HG02610 (cell line): Measurements from ENCODE around the gene EXOC4.
"Not testable (repeated sequence)": the region's sequence is repeated elsewhere in the genome, so short reads cannot be mapped to it uniquely, and the experiment has no call there.

ENCODE experiments used
- ATAC-seq: cut with Tn5 transposase; IDR thresholded peaks from one replicate; pipeline ENCODE4 v1.9.1; 2021; ENCODE audit warnings: mild to moderate bottlenecking, moderate library complexity; ENCODE audit not compliant: unreplicated experiment

The EXOC4 gene

DNA sequence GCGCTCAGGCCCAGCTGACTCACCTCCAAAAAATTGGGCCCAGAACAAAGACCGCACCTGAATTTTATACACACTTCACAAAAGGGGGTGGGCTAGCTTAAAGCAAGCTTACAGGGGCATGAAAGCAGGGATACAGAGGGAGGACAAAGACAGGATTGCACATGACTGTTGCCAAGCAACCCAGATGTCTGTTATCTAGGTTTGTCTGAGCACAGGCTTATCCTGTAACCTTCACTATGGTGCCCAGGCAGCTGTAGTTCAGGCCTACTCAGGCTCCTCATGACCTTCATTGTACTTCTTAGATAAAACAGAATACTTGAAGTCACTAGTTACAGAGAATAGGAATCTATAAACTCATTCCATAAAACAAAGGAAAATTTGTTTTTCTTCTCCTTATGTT is 824.7 kb downstream of the EXOC4 start:
- not testable (repeated sequence) for ATAC-seq

DNA sequence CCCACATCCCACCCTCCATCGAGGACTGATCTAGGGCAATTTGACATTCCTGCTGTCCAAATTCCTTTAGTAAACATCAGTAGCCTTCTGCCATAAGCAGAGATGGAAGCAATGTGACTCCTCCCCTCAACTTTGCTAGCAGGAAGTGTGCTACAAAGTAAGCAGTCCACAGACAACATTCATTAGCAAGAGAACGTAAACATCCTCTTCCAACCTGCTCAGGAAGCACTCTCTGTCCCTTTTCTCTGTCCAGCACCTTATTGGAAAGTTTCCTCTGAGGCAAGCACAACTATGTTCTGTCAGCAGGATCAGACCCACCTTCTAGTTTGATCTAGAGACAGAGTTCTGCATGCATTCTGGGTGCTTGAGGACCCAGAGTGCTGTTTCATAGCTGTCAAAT is 826.1 kb downstream of the EXOC4 start:
- no peak for ATAC-seq

DNA sequence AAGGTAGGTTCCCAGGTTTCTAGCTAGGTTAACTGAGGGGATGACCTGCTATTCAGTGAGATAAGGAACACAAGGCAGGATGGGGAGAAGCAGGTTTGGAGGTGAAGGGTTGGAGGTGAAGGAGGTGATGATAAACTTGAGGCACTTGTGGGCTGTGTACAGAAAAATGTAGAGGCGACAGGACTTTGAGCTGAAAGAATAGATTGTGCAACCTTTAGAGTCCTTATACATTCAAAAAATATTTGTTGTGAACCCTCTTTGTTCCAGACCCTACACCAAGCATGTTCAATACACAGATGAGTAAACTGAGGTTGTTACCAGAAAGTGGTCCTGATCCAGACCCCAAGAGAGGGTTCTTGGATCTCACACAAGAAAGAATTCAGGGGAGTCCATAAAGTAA is 828.8 kb downstream of the EXOC4 start:
- ATAC-seq: no peak

DNA sequence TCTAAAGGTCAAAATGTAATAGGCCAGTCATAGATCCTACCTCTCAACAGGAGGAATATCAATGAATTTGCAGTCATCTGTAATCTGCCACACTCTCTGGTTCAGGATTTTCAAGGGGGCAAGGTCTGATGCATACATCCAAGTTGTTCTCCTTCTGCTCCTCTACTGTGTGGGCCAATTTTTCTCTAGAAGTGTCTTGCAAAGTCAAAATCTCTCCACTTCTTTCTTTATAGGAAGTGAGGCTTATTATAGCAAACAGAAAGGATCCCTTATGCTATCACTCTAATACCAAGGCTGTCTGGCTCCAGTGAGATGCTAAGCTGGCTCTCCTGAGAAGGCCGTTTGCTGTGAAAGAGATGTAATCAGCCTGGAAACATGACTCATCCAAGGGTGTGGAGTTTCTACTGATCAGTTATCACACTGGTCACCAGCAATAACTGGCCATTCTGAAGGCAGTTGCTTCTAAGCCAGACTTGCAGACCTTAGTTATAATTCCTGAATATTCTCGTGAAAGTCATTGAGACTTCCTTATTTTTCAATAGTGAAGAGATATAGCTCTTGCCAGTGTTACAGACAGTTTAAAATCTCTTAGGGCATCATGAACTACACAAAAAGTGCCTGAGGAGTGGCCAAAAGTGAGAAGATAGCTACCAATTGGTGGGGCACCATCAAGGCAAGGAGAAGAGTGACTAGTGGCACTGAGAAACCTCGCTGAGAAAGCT is 831.0 kb downstream of the EXOC4 start:
- ATAC-seq: no peak

DNA sequence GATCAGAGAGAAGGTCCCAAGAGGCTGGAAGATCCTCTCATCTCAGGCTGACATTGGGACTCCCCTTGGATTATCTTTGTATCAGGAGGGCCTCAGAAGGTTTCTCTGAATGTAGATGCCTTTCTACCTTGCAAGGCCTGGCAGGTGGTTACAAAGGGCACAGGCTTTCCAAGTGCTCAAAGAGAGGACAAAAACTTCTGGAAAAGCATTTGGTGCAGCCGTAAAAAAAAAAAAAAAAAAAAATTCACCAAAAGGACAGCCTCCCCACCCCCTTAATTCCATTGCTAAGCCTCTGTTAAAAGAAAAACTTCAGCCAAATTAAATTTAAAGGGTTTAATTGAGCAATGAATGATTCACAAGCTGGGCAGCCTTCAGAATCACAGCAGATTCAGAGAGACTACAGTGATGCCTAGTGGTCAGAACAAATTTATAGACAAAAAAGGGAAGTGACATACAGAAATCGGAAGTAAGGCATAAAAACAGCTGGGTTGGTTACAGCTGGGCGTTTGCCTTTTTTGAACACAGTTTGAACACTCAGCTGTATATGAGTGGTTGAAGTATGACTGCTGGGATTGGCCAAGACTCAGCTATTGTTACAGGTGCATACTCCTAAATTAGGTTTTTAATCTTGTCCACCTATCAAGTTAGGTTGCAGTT is 831.7 kb downstream of the EXOC4 start:
- ATAC-seq: no peak

DNA sequence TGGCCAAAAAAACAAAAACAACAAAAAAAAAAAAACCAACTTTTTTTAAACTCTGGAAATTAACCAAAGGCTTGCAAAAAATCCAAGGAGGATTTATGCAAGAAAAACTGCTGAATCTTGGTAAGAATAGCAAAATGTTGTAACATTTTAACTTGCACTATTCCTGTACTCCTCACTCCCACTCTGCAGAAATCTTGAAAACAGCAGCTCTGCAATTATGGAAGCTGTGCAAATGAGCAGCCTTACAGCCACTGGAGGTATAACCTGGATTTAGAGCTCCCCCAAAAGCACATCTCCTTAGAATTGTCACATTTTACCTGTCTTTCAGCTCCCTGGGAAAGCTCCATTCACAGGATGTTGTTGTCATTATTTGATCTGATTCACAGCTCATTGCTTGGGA is 832.4 kb downstream of the EXOC4 start:
- no peak for ATAC-seq

DNA sequence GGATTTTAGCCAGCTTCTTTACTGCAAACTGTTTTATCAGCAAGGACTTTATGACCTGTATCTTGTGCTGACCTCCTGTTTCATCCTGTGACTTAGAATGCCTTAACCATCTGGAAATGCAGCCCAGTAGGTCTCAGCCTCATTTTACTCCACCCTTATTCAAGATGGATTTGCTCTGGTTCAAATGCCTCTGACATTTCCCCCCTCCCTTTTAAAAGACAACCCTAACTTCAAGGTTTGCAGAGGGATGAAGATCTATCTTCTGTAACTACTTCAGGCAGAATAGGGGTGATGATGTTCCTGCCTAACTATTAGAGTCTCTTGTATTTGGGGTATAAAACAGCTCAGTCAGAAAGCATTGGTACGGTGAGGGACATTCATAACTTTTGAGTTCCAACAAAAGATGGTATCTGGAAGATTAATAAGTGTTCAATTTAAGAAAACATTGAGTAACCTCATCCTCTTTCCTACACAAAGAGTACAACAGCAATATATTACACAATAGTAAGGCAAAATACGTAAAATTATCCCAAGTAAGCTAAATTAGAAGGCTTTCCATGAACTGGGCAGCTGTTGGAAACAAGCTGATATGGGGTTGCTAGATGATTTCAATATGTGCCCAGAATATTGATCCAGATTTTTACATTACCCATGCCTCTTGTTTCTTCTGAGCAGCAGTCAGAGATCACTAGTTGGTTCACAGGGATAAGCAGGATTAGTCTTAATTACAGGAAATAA is 834.3 kb downstream of the EXOC4 start:
- no peak for ATAC-seq

DNA sequence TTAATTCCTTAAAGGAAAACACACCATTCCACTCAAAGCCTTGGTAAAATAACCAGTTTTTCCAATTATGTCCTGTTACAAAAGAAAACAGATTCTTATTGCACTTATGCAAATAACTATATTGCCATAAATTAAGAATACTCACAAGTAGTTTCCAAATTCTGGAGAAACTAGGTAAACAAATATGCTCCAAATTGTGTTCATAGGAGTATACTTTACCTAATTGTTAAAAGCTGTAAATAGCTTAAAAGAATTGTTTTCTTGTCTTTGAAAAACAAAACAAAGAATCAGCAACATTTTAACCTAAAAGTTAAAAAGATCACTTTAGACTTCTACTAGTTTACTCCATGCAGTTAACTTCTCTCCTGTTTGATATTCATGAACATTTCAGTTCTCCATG is 835.3 kb downstream of the EXOC4 start:
- ATAC-seq: no peak

DNA sequence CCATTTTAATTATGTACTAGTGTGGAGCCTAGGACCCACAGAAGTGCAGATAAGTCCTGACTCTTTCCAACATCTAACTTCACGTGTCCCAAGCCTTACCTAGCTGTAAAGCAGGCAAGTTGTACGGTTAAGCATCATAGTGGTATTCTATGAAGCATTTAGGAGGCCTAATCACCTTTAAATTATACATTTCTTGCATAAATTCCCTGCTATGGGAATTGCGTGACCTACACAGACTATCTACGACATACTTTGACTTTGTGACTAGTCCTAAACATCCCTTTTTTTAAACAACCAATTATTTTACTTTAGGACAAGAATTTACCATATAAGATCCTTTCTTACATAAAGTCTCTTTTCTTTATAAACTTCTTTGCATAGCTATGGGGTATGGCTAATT is 836.6 kb downstream of the EXOC4 start:
- no peak for ATAC-seq

DNA sequence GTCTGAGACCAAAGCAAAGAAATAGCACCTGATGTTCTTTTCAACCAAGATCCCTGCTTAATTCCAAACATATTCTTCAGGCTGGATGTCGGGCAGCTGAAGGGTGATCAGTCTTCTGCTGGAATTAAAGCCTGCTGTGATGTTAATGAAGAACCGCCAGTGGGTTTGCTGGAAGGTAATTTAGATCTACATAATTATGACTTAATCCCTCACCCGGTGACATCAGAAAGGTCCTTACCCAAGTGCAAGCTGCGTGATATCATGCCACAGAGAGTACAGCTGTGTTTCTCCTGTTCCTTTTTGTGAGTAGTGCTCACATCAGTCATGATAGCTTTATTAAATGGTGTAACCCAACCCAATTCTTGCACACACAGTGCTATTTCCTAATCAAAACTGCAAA is 845.2 kb downstream of the EXOC4 start:
- no peak for ATAC-seq

DNA sequence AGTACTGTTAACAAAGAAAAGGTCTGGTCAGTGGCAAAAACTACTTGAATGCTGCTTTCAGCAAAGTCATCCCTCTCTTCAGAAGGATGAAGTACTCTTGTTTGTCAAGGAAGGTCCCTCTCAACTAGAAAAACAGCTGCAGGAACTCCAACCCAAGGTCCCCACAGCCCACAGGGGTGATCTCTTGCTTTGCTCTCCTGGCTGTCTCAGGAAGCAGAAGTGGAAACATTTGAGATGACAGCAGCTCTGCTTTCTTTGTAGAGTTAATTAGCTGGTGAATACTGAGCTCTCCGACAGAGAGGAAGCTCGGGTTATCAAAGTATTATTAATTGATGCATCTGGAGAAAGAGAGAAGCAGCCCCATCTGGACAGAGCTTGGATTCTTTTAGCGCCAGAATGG is 848.8 kb downstream of the EXOC4 start:
- no peak for ATAC-seq

DNA sequence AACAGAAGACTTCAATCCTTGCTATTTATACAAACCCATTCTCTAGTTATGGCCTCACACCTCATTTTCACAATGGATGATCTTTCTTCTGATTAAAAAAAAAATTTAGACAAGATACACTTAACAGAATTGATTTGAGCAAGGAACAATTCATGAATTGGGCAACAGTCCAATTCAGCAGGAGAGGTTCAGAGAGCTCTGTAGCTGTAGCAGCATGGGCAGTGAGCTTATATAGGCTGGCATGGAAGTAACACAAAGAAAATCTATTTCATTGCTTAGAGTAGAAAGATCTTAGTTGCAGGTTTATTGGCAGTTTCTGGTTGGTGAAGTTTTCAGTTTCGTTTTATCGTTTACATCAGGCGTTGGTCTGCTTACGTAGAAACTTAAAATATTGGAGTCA is 851.3 kb downstream of the EXOC4 start:
- no peak for ATAC-seq

DNA sequence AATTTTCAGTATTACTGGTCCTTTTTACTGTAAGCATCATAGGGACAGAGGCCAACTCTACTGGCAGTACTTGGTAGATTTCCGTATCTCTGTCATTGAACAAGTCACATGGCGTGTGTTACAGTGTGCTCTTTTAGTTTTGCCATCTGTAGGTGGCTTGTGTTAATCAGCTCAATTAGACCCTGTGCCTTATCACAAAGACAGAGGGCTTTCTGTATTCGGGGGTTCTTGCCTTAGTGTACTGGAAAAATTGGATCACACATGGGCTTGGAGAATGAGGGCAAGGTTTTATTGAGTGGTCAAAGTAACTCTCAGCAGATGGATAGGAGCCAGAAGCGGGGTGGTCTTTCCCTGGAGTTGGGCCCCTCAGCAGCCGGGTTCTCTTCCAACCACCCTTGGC is 853.0 kb downstream of the EXOC4 start:
- no peak for ATAC-seq

DNA sequence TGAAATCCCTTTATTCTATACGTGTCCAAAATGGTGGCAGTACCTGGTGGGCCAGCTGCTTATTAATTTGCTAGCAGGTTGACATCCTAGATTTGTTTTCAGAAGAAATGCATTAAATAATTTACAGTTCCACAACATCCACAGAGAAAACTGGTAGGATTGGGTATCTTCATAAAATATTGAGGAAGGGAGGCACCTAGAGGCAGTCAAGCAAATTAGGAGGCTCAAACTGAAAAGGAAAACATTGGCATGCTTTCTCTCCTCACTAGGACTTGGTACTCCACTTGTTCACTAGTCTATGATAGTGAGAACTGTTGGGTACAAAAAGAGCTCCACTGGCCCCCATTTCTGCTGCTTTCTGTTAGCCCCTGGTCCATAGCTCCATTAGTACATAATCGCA is 855.9 kb downstream of the EXOC4 start:
- no peak for ATAC-seq

DNA sequence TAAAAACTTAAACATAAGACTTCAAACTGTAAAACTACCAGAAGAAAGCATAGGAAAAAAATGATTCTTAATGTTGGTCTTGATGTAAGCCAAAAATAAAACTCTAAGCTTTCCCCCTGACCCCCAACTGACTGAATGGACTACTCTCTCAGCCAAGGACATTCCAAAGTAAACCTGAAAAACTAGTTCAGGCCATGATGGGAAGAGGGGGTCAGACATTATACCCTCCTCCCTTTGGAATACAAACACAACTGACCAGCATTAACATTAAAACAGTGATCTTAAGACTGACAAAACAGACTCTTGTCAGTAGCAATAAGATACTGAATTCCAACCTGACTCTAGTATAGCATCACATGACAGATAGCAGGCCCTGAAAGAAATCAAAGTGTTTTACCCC is 860.8 kb downstream of the EXOC4 start:
- ATAC-seq: no peak

DNA sequence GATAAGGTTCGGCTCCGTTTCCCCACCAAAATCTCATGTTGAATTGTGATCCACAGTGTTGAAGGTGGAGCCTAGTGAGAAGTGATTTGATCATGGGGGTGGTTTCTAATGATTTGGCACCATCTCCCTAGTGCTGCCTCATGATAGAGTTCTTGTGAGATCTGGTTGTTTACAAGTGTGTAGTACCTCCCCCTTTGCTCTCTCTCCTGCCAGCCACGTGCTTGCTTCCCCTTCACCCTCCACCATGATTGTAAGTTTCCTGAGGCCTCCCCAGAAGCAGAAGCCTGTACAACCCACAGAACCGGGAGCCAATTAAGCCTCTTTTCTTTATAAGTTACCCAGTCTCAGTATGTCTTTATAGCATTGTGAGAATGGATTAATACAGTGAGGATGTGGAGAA is 862.1 kb downstream of the EXOC4 start:
- ATAC-seq: no peak
